HG03108 (cell line): ENCODE results near the gene CFHR2.

Experiments used
- ATAC-seq: cut with Tn5 transposase; IDR thresholded peaks from one replicate; pipeline ENCODE4 v1.9.1; 2021; ENCODE audit warnings: moderate library complexity; ENCODE audit not compliant: unreplicated experiment

Gene CFHR2

GRCh38 chr1:196997423-196997822, 53.9 kb downstream of the CFHR2 start:
- no peak for ATAC-seq

GRCh38 chr1:197001828-197002227, 58.3 kb downstream of the CFHR2 start:
- ATAC-seq = no peak

GRCh38 chr1:197003132-197003531, 59.6 kb downstream of the CFHR2 start:
- no peak for ATAC-seq

- ATAC-seq = no peak
Observed at GRCh38 chr1:197008861-197009260, 65.3 kb downstream of the CFHR2 start.
